H1 (cell line): Measurements from ENCODE around the gene LUC7L3. TPM values are rescaled to one million over a fixed set of nuclear protein-coding genes. Genes with fewer than 3 reads are reported as not detected.

Source experiments
- CTCF ChIA-PET: fragments of 300-600 bp; sonication (Branson Sonifier 250); formaldehyde crosslinking; loops from one replicate; lab custom pipeline; 2021; ENCODE audit not compliant: partially characterized antibody; lab: Charles Lee
- POLR2A ChIA-PET: fragments of 300-600 bp; sonication (Branson Sonifier 250); formaldehyde crosslinking; loops from one replicate; lab custom pipeline; 2021; ENCODE audit warnings: inconsistent platforms; ENCODE audit not compliant: partially characterized antibody; lab: Charles Lee
- DNase-seq, 2 experiments: peaks; one replicate each; pipeline versions ENCODE4 v3.0.0 to v3.0.0-alpha.2; 2010 to 2022; ENCODE audit warnings: low spot score in 2 of 2, low read depth in 1 of 2, mixed read lengths in 1 of 2
- FAIRE-seq: peaks from 2 replicates; lab custom pipeline; 2011; peaks lifted over from hg19 to GRCh38; lab: Jason Lieb, UNC
- H2AFZ ChIP-seq: 2 replicates; pipeline ENCODE4 v1.8.1; 2012; ENCODE audit warnings: low read length, inconsistent platforms
- H2AK5ac ChIP-seq: 2 replicates; pipeline ENCODE4 v1.6.1; 2013; ENCODE audit warnings: low read depth, low read length
- H2BK120ac ChIP-seq: replicated peaks from 2 replicates; pipeline ENCODE3; 2013; ENCODE audit warnings: low read depth, low read length, inconsistent platforms
- H2BK12ac ChIP-seq: 2 replicates; pipeline ENCODE4 v1.6.1; 2013; ENCODE audit warnings: low read depth, low read length
- H2BK15ac ChIP-seq: 2 replicates; pipeline ENCODE4 v1.6.1; 2013; ENCODE audit warnings: low read length
- H2BK20ac ChIP-seq: 2 replicates; pipeline ENCODE4 v1.6.1; 2013; ENCODE audit warnings: low read length
- H2BK5ac ChIP-seq: 2 replicates; pipeline ENCODE4 v1.6.1; 2013; ENCODE audit warnings: low read depth, low read length
- H3K14ac ChIP-seq: 2 replicates; pipeline ENCODE4 v1.6.1; 2013; ENCODE audit warnings: inconsistent platforms; ENCODE audit not compliant: insufficient read length
- H3K18ac ChIP-seq: 2 replicates; pipeline ENCODE4 v1.6.1; 2013; ENCODE audit warnings: low read length; ENCODE audit errors: extremely low read depth
- H3K23ac ChIP-seq: 2 replicates; pipeline ENCODE4 v1.6.1; 2013; ENCODE audit warnings: inconsistent platforms; ENCODE audit not compliant: insufficient read length
- H3K23me2 ChIP-seq: 2 replicates; pipeline ENCODE4 v1.6.1; 2013; ENCODE audit warnings: low read depth, low read length
- H3K27ac ChIP-seq: 2 replicates; pipeline ENCODE4 v1.6.1; 2011; ENCODE audit warnings: low read depth, low read length, inconsistent platforms
- H3K27me3 ChIP-seq, 4 experiments: replicated peaks in 1 of 4; 1 replicate in 1 of 4; 2 replicates in 3 of 4; pipeline versions ENCODE4 v1.6.1 to v1.8.1; 2011 to 2013; ENCODE audit warnings: low read length in 3 of 4, mild to moderate bottlenecking in 3 of 4, inconsistent platforms in 2 of 4, mixed read lengths in 2 of 4, moderate library complexity in 1 of 4; ENCODE audit not compliant: control insufficient read depth in 3 of 4, insufficient read depth in 3 of 4; ENCODE audit errors: extremely low read depth in 1 of 4
- H3K36me3 ChIP-seq, 4 experiments: 2 replicates each; pipeline versions ENCODE4 v1.6.1 to v1.8.1; 2011 to 2013; ENCODE audit warnings: mild to moderate bottlenecking in 4 of 4, low read length in 3 of 4, moderate library complexity in 2 of 4, control low read depth in 1 of 4, inconsistent platforms in 1 of 4; ENCODE audit not compliant: insufficient read depth in 4 of 4, control insufficient read depth in 2 of 4
- H3K4ac ChIP-seq: replicated peaks from 2 replicates; pipeline ENCODE3; 2013; ENCODE audit warnings: low read length, low read depth, mixed read lengths, inconsistent platforms; ENCODE audit not compliant: insufficient read length
- H3K4me1 ChIP-seq, 4 experiments: replicated peaks in 1 of 4; 1 replicate in 1 of 4; 2 replicates in 3 of 4; pipeline versions ENCODE4 v1.6.1 to v1.8.1; 2011 to 2013; ENCODE audit warnings: low read length in 3 of 4, inconsistent platforms in 2 of 4, mixed read lengths in 1 of 4; ENCODE audit not compliant: insufficient read depth in 4 of 4, control insufficient read depth in 3 of 4
- H3K4me2 ChIP-seq, 2 experiments: 2 replicates each; pipeline versions ENCODE4 v1.6.1 to v1.8.1; 2011 to 2013; ENCODE audit warnings: low read depth in 2 of 2, low read length in 2 of 2, control low read depth in 1 of 2, inconsistent platforms in 1 of 2, mild to moderate bottlenecking in 1 of 2; ENCODE audit not compliant: insufficient read depth in 1 of 2
- H3K4me3 ChIP-seq, 4 experiments: fragments of 200-600, 300-600 bp in 1 of 4; sonication (generic), shearing (Covaris generic), sonication (Bioruptor Twin) in 1 of 4; 2 replicates each; pipeline versions ENCODE4 v1.5.1 to v1.8.1; 2011 to 2016; ENCODE audit warnings: low read length in 4 of 4, low read depth in 3 of 4, control low read depth in 2 of 4, inconsistent platforms in 2 of 4, mild to moderate bottlenecking in 2 of 4, mixed read lengths in 1 of 4, moderate library complexity in 1 of 4; ENCODE audit not compliant: insufficient read depth in 2 of 4; ENCODE audit errors: extremely low read depth in 1 of 4
- H3K56ac ChIP-seq: replicated peaks from 2 replicates; pipeline ENCODE3; 2013; ENCODE audit warnings: low read depth, mild to moderate bottlenecking, mixed read lengths, low read length, inconsistent platforms; ENCODE audit not compliant: insufficient read length
- H3K79me1 ChIP-seq: 2 replicates; pipeline ENCODE4 v1.6.1; 2013; ENCODE audit warnings: low read depth, low read length, control low read depth
- H3K79me2 ChIP-seq, 2 experiments: 2 replicates each; pipeline versions ENCODE4 v1.6.1 to v1.8.1; 2012 to 2013; ENCODE audit warnings: low read length in 2 of 2, mild to moderate bottlenecking in 2 of 2, inconsistent platforms in 1 of 2; ENCODE audit not compliant: insufficient read depth in 2 of 2, control insufficient read depth in 1 of 2
- H3K9ac ChIP-seq, 4 experiments: replicated peaks in 1 of 4; 1 replicate in 1 of 4; 2 replicates in 3 of 4; pipeline versions ENCODE4 v1.6.1 to v1.8.1; 2011 to 2013; ENCODE audit warnings: low read depth in 3 of 4, low read length in 3 of 4, control low read depth in 2 of 4, mild to moderate bottlenecking in 2 of 4, moderate library complexity in 2 of 4, inconsistent platforms in 1 of 4; ENCODE audit errors: extremely low read depth in 1 of 4
- H3K9me3 ChIP-seq, 2 experiments: 2 replicates each; pipeline versions ENCODE4 v1.6.1 to v1.8.1; 2012 to 2013; ENCODE audit warnings: mild to moderate bottlenecking in 2 of 2, moderate library complexity in 2 of 2, control low read depth in 1 of 2, inconsistent platforms in 1 of 2, low read depth in 1 of 2, low read length in 1 of 2, mixed read lengths in 1 of 2; ENCODE audit not compliant: insufficient read depth in 2 of 2
- H4K20me1 ChIP-seq, 2 experiments: replicated peaks in 1 of 2; 2 replicates each; pipeline versions ENCODE3 to v1.8.1; 2011 to 2013; ENCODE audit warnings: inconsistent platforms in 2 of 2, low read length in 2 of 2, mild to moderate bottlenecking in 1 of 2; ENCODE audit not compliant: insufficient read depth in 2 of 2, control insufficient read depth in 1 of 2
- H4K5ac ChIP-seq: 2 replicates; pipeline ENCODE4 v1.6.1; 2013; ENCODE audit warnings: low read length, low read depth, mixed read lengths, inconsistent platforms; ENCODE audit not compliant: insufficient read length
- H4K8ac ChIP-seq: 2 replicates; pipeline ENCODE4 v1.8.0; 2013; ENCODE audit warnings: mild to moderate bottlenecking, moderate library complexity, low read length, inconsistent platforms; ENCODE audit not compliant: insufficient read depth; ENCODE audit errors: extremely low read depth
- H4K91ac ChIP-seq: replicated peaks from 2 replicates; pipeline ENCODE3; 2013; ENCODE audit warnings: low read length, mixed read lengths, inconsistent platforms; ENCODE audit not compliant: insufficient read length
- CHD1 ChIP-seq: IDR thresholded peaks from 2 replicates; pipeline ENCODE4 v1.6.1; 2012; ENCODE audit warnings: low read depth, low read length, improper control_type of control experiment
- EP300 ChIP-seq, 2 experiments: IDR thresholded peaks; 1 replicate in 1 of 2; 2 replicates in 1 of 2; pipeline ENCODE4 v1.6.1; 2011 to 2012; ENCODE audit warnings: low read depth in 2 of 2, low read length in 2 of 2, mild to moderate bottlenecking in 2 of 2, borderline replicate concordance in 1 of 2, inconsistent platforms in 1 of 2, moderate library complexity in 1 of 2
- GTF2F1 ChIP-seq: IDR thresholded peaks from 2 replicates; pipeline ENCODE4 v1.6.1; 2012; ENCODE audit warnings: low read depth, low read length, improper control_type of control experiment, borderline replicate concordance
- HDAC2 ChIP-seq, 2 experiments: fragments of 300-600 bp in 1 of 2; sonication (generic) in 1 of 2; IDR thresholded peaks; 2 replicates each; pipeline ENCODE4 v1.6.1; 2011 to 2012; ENCODE audit warnings: low read depth in 2 of 2, low read length in 2 of 2, mild to moderate bottlenecking in 2 of 2, moderate library complexity in 2 of 2, borderline replicate concordance in 1 of 2, inconsistent platforms in 1 of 2
- JUN ChIP-seq: IDR thresholded peaks from 2 replicates; pipeline ENCODE4 v1.6.1; 2011; ENCODE audit warnings: low read depth, mild to moderate bottlenecking, improper control_type of control experiment, low read length
- KDM1A ChIP-seq: fragments of 200-600, 300-600 bp; sonication (generic); IDR thresholded peaks from 2 replicates; pipeline ENCODE4 v1.7.1; 2016; ENCODE audit warnings: mild to moderate bottlenecking, low read length, borderline replicate concordance
- MAX ChIP-seq: IDR thresholded peaks from 2 replicates; pipeline ENCODE4 v1.6.1; 2012; ENCODE audit warnings: inconsistent platforms
- POLR2A ChIP-seq, 2 experiments: IDR thresholded peaks; 1 replicate in 1 of 2; 2 replicates in 1 of 2; pipeline ENCODE4 v1.6.1; 2011; ENCODE audit warnings: low read depth in 2 of 2, low read length in 2 of 2, mild to moderate bottlenecking in 2 of 2; ENCODE audit errors: control extremely low read depth in 1 of 2
- SAP30 ChIP-seq: fragments of 300-600 bp; sonication (generic); IDR thresholded peaks from 2 replicates; pipeline ENCODE4 v1.7.1; 2012; ENCODE audit warnings: low read length, moderate library complexity, mild to moderate bottlenecking, inconsistent platforms; ENCODE audit not compliant: insufficient read depth, insufficient replicate concordance
- SRF ChIP-seq: IDR thresholded peaks from 2 replicates; pipeline ENCODE4 v1.6.1; 2011; ENCODE audit warnings: mild to moderate bottlenecking, low read depth, low read length, moderate library complexity
- TAF7 ChIP-seq: optimal IDR thresholded peaks from 2 replicates; pipeline ENCODE3; 2011; ENCODE audit warnings: low read depth, mild to moderate bottlenecking, inconsistent platforms, low read length, moderate library complexity, borderline replicate concordance
- TBP ChIP-seq: IDR thresholded peaks from 2 replicates; pipeline ENCODE4 v1.6.1; 2011; ENCODE audit warnings: low read depth, low read length, improper control_type of control experiment
- WGBS, 2 experiments: shearing (Covaris generic) in 1 of 2; methylation state at CpG; one replicate each; pipeline versions ENCODE4 v1.1.6 to v1.1.7; 2013 to 2015; ENCODE audit warnings: low lambda C conversion rate in 2 of 2, mixed read lengths in 2 of 2, inconsistent platforms in 1 of 2, low coverage in 1 of 2, missing lambda C conversion rate in 1 of 2; ENCODE audit not compliant: insufficient replicate concordance in 2 of 2, insufficient coverage in 1 of 2, insufficient read length in 1 of 2; ENCODE audit errors: extremely low coverage in 1 of 2, missing lambda C conversion rate in 1 of 2; 5-methylcytosine and 5-hydroxymethylcytosine counted together
- polyA plus RNA-seq, 7 experiments: library from polyadenylated mRNA; depleted of rRNA in 3 of 7; stranded (reverse) in 5 of 7; unstranded in 2 of 7; fragments of >200 nt in 5 of 7; fragments of 200-250 nt in 2 of 7; gene quantifications; 1 replicate in 5 of 7; 2 replicates in 1 of 7; 4 replicates in 1 of 7; pipeline versions ENCODE4 v1.2.1 to v1.2.3, GENCODE V29; 2011 to 2013; ENCODE audit warnings: missing spikeins in 2 of 7, mixed read lengths in 2 of 7
- total RNA-seq: library from RNA; stranded (reverse); fragmentation: NEBNext Ultra II Directional; extraction: Animal tissue kit (Norgen Biotek cat#: 25700); gene quantifications from 2 replicates; pipeline ENCODE4 v1.2.1, GENCODE V29; 2021

The LUC7L3 gene
- total and polyA plus RNA-seq, 2 of the 8 experiments (the other 6 are each of a cell fraction or from before 2014, with no cell fraction given): 102 to 126 TPM

GRCh38 chr17:50675627-50676026, 43.8 kb upstream of the LUC7L3 start:
- no peak overlapping the region for H3K4me2 ChIP-seq
- H3K4me3 ChIP-seq: no peak overlapping the region
- no peaks in the 10 kb centered on the region for H3K9me3 ChIP-seq
- no peak overlapping the region for H3K4ac ChIP-seq
- no peak overlapping the region for H3K9ac ChIP-seq
- no peak overlapping the region for H2BK15ac ChIP-seq
- H3K27me3 ChIP-seq: no peaks in the 10 kb centered on the region
- ChIA-PET CTCF (interaction anchor here (0.7 to 5.3 kb wide), 9 partner anchors 10 to 128 kb away, joined by 3 to 23 read pairs (median 3); no protein-coding TSS in a partner anchor), POLR2A (interaction anchor here (1.5 kb wide), 1 partner anchor 9 kb away, joined by 3 read pairs; no protein-coding TSS in a partner anchor)
- H2BK5ac ChIP-seq: no peak overlapping the region
- no peak overlapping the region for H4K91ac ChIP-seq
- no peaks in the 10 kb centered on the region for H3K79me2 ChIP-seq
- H2BK20ac ChIP-seq: no peak overlapping the region
- FAIRE-seq (no peak), DNase-seq (no peak)
- no peak overlapping the region for H4K8ac ChIP-seq
- no peaks in the 10 kb centered on the region for H3K23me2 ChIP-seq
- H3K79me1 ChIP-seq: no peaks in the 10 kb centered on the region
- no peak overlapping the region for H2AK5ac ChIP-seq
- no peak overlapping the region for H3K14ac ChIP-seq
- no peak overlapping the region for H4K5ac ChIP-seq
- no peak overlapping the region for H3K18ac ChIP-seq
- H4K20me1 ChIP-seq: no peaks in the 10 kb centered on the region
- H3K23ac ChIP-seq: no peak overlapping the region
- H3K36me3 ChIP-seq: no peaks in the 10 kb centered on the region
- H2BK120ac ChIP-seq: no peak overlapping the region
- TF ChIP-seq TAF7: no peak
- no peak for TF ChIP-seq KDM1A
- TF ChIP-seq JUN: no peak
- TF ChIP-seq SRF: no peak
- no peak for TF ChIP-seq HDAC2 (IDR thresholded peaks at IDR 0.05; ENCODE audit: borderline replicate concordance in 1 of 2, low read depth in 2 of 2, low read length in 2 of 2)
- no peak for TF ChIP-seq SAP30
- TF ChIP-seq GTF2F1: no peak
- TF ChIP-seq MAX: no peak
- no peak for TF ChIP-seq CHD1
- TF ChIP-seq POLR2A (IDR thresholded peaks at IDR 0.05; ENCODE audit: control extremely low read depth in 1 of 2, low read depth in 2 of 2, low read length in 2 of 2): no peak
- TF ChIP-seq TBP: no peak
- no peak for TF ChIP-seq EP300 (IDR thresholded peaks at IDR 0.05; ENCODE audit: borderline replicate concordance in 1 of 2, low read depth in 2 of 2, low read length in 2 of 2)
- H2AFZ ChIP-seq: no peak overlapping the region
- WGBS, 2 experiments: 94% methylated on average over 7 of the region's 7 CpGs; no CpG with 5 or more reads in 1 of the 2 experiments
- no peak overlapping the region for H3K56ac ChIP-seq
- no peaks in the 10 kb centered on the region for H3K4me1 ChIP-seq
- H2BK12ac ChIP-seq: no peak overlapping the region
- no peak overlapping the region for H3K27ac ChIP-seq
